GM06990 (cell line): ENCODE measurements around the gene BRAF.

Experiments used
- DNase-seq: peaks from one replicate; pipeline ENCODE4 v3.0.0-alpha.2; 2011; ENCODE audit not compliant: insufficient read length; ENCODE audit errors: extremely low read depth
- H3K27me3 ChIP-seq: replicated peaks from 2 replicates; pipeline ENCODE4 v1.6.0; 2011; ENCODE audit warnings: low read length; ENCODE audit not compliant: control insufficient read depth, insufficient read depth
- H3K36me3 ChIP-seq: 2 replicates; pipeline ENCODE4 v1.5.1; 2011; ENCODE audit warnings: low read length; ENCODE audit not compliant: control insufficient read depth, insufficient read depth
- H3K4me3 ChIP-seq: replicated peaks from 2 replicates; pipeline ENCODE4 v1.5.1; 2011; ENCODE audit warnings: low read depth, mild to moderate bottlenecking, control low read depth, low read length
- CTCF ChIP-seq: IDR thresholded peaks from 2 replicates; pipeline ENCODE4 v1.5.1; 2011; ENCODE audit warnings: low read length, control low read depth, mild to moderate bottlenecking, inconsistent platforms; ENCODE audit not compliant: insufficient read depth, poor library complexity, severe bottlenecking

BRAF gene

GRCh38 chr7:140734096-140734495, 190.6 kb downstream of the BRAF start:
- Histone ChIP-seq H3K4me3 (no peak overlapping the region), H3K36me3 (peaks cover 1% of the 10 kb centered on the region), H3K27me3 (no peaks in the 10 kb centered on the region)
- no peak for TF ChIP-seq CTCF
- no peak for DNase-seq

- Histone ChIP-seq H3K36me3 (peaks cover 1% of the 10 kb centered on the region), H3K27me3 (no peaks in the 10 kb centered on the region), H3K4me3 (no peak overlapping the region)
- no peak for TF ChIP-seq CTCF
- no peak for DNase-seq
Measured at GRCh38 chr7:140732416-140732815, 192.3 kb downstream of the BRAF start.

- no peak for DNase-seq
- no peak overlapping the region for H3K4me3 ChIP-seq
- H3K36me3 ChIP-seq = no peaks in the 10 kb centered on the region; the same call in 1 of the 2 replicates
- H3K27me3 ChIP-seq = no peaks in the 10 kb centered on the region
- TF ChIP-seq CTCF = peak; percentile 49
Measured at GRCh38 chr7:140726281-140726680, 198.4 kb downstream of the BRAF start.

- DNase-seq = no peak
- H3K36me3 ChIP-seq = no peaks in the 10 kb centered on the region; the same call in 1 of the 2 replicates
- TF ChIP-seq CTCF = no peak
- H3K4me3 ChIP-seq = no peak overlapping the region
- H3K27me3 ChIP-seq = no peaks in the 10 kb centered on the region
Measured at GRCh38 chr7:140724706-140725105, 200.0 kb downstream of the BRAF start.

GRCh38 chr7:140723574-140723973, 201.2 kb downstream of the BRAF start:
- Histone ChIP-seq H3K4me3 (no peak overlapping the region), H3K36me3 (no peaks in the 10 kb centered on the region; the same call in 1 of the 2 replicates), H3K27me3 (no peaks in the 10 kb centered on the region)
- TF ChIP-seq CTCF = no peak
- no peak for DNase-seq

GRCh38 chr7:140723006-140723405, 201.7 kb downstream of the BRAF start:
- H3K27me3 ChIP-seq = no peaks in the 10 kb centered on the region
- no peak for TF ChIP-seq CTCF
- no peaks in the 10 kb centered on the region; the same call in 1 of the 2 replicates for H3K36me3 ChIP-seq
- DNase-seq = no peak
- H3K4me3 ChIP-seq = no peak overlapping the region
